GM12865 (cell line): ENCODE data around the gene NTPCR.
A peak's percentile ranks its signal among the peaks of the same experiment; 100 is the strongest.

Experiments used
- DNase-seq: peaks from one replicate; pipeline ENCODE4 v3.0.0; 2010; ENCODE audit warnings: low read depth
- H3K4me3 ChIP-seq: 2 replicates; pipeline ENCODE4 v1.5.1; 2011; ENCODE audit warnings: mild to moderate bottlenecking, low read depth, low read length, control low read depth
- TF ChIP-seq, protein P1 (sequence below): IDR thresholded peaks from 2 replicates; pipeline ENCODE4 v1.5.1; 2011; ENCODE audit warnings: low read length, control low read depth, low read depth, inconsistent platforms; ENCODE audit not compliant: insufficient read depth; ENCODE audit errors: missing control alignments

NTPCR gene

DNA sequence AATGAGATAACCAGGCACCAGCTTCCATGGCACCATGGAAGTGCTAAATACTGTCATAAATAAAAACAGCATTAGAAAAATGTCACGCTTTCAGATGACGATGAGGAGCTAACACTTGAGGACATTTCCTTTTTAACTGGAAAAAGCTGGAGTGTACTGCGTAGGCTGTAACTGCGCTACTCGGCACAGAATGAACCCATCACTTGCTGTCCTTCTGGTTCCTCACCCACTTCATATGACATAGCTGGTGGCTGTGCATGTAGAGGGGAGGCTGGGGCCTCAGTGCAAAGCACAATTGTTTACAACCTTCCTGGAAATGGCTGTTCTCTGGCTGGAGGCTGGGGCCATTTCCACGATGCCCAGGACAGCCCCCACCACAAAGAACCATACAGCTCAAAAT is 55.7 kb downstream of the NTPCR start:
- no peak for DNase-seq
- TF ChIP-seq, protein P1, sequence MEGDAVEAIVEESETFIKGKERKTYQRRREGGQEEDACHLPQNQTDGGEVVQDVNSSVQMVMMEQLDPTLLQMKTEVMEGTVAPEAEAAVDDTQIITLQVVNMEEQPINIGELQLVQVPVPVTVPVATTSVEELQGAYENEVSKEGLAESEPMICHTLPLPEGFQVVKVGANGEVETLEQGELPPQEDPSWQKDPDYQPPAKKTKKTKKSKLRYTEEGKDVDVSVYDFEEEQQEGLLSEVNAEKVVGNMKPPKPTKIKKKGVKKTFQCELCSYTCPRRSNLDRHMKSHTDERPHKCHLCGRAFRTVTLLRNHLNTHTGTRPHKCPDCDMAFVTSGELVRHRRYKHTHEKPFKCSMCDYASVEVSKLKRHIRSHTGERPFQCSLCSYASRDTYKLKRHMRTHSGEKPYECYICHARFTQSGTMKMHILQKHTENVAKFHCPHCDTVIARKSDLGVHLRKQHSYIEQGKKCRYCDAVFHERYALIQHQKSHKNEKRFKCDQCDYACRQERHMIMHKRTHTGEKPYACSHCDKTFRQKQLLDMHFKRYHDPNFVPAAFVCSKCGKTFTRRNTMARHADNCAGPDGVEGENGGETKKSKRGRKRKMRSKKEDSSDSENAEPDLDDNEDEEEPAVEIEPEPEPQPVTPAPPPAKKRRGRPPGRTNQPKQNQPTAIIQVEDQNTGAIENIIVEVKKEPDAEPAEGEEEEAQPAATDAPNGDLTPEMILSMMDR = no peak
- H3K4me3 ChIP-seq = no peak overlapping the region

DNA sequence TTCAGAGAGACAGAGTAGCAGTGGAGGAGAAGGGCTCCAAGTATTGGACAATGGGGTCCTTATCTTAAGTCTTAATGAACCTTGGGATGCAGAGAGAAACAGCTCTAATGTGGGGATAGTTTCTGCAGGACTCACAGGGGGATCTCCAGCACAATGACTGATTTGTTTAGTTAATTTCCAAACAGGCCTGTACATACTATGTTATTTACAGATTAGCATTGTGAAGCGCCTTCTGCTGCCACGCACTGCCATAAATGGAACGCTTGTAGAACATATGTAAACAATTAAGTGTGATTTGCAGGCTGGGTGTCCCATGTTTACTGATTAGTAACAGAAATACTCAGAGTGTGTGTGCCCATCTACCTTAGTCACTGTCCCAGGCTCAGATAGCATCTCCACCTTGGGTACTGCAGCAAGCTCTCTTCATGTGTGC is 56.1 kb downstream of the NTPCR start:
- no peak for DNase-seq
- no peak overlapping the region for H3K4me3 ChIP-seq
- TF ChIP-seq, protein P1 = no peak

DNA sequence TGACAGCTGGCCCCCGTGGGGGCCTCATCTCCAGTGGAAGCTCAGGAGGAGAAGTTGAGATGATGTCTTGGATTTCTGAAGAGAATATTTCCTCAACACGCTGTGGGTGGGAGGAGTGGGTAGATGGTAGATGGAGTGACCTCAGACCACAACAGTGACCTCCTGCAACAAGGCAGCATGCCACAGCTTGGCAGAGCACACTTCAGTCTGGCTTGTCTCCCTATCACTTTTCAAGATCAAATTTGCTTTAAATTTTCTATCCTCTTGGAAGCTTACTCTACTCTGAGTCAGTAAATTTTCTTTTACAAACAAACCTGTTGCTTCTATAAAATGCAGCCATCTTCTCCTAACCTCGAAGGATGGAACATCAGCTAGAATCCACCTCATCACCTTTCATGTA is 59.7 kb downstream of the NTPCR start:
- TF ChIP-seq, protein P1 = no peak
- no peak for DNase-seq
- H3K4me3 ChIP-seq = no peak overlapping the region

DNA sequence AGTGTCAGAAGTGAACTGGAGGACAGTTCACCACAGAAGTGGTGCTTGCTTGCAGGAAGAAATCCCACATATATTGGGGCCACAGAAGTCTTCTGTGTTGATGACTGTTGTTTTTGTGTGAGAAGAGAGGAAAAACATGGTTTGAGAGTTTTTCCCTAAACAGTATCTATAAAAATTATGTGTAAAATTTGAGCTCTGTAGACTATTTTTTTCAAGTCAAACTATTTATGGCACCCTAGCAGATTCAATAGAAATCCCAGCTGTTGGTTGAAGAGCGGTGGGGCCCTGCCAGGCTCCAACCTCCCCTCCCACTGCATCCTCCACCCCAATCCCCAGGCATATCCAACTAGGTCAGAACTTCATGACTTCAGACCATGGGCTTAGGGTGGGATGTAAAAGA is 61.6 kb downstream of the NTPCR start:
- DNase-seq = no peak
- TF ChIP-seq, protein P1 = no peak

DNA sequence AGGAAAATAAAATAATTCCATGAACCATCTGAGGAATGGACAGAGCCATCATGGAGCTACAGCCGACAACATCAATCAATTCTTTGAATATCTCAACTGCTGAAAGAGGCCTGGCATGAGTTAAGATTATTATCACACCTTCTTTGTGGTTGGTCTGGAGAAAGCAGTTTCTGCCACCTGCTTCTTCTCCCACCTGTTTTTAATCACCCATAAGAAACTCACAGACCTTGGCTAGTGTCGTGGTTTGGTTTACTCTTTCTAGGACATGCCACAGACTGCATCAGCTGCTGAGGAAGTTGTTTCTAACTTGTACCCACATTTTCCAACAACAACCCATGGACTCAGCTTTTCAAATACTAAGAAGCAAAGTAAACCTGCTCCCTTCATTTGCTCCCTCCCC is 65.6 kb downstream of the NTPCR start:
- no peak overlapping the region for H3K4me3 ChIP-seq
- TF ChIP-seq, protein P1 = no peak
- DNase-seq = peak; percentile 37

More for the DNA sequence above, 61.6 kb downstream of the NTPCR start:
- no peak overlapping the region for H3K4me3 ChIP-seq

DNA sequence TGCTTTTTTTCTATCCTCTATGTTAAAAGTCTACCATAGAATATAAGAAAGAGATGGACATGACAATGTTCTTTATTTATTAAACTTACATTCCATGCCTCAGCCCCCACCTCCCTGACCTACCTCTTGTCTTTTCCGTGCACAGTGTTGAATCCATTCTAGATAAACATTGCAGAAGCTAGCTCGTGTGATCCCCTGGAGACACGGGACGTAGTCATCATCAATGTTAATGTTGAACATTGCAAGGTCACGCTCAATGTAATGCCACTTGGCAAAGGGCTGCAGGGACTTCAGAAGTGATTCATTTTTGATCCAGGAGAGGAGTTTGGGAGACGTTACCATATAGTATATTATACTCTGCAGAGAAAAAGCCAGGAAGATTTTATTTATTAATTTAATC is 66.4 kb downstream of the NTPCR start:
- no peak for DNase-seq
- H3K4me3 ChIP-seq = no peak overlapping the region
- TF ChIP-seq, protein P1 = no peak

DNA sequence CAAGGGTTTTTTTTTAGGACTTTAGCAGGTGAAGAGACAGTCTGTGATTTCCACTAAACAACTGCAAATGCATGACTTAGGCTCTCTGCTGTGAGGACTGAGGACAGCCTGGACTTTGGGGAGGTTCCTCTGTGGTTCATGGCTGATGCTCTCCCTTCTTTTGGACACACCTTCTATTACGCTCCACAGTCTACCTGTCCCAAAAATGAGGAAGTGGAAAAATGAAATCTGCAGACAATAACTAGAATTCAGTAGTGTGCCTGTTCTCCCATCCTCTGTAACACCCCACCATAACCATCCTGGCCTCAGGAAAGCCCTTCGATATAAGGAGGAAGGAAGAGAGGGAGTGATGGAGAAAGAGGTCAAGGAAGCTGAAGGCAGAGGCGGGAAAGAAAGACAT is 68.7 kb downstream of the NTPCR start:
- DNase-seq = no peak
- TF ChIP-seq, protein P1 = no peak
- no peak overlapping the region for H3K4me3 ChIP-seq
